Measurements from ENCODE around the gene NAA35.

Gene NAA35

GRCh38 chr9:86069206-86069869 lies 128.4 kb downstream of the NAA35 start:
- DNase-seq: no peak
